ENCODE measurements around the gene ENPP7.

Gene ENPP7

DNA sequence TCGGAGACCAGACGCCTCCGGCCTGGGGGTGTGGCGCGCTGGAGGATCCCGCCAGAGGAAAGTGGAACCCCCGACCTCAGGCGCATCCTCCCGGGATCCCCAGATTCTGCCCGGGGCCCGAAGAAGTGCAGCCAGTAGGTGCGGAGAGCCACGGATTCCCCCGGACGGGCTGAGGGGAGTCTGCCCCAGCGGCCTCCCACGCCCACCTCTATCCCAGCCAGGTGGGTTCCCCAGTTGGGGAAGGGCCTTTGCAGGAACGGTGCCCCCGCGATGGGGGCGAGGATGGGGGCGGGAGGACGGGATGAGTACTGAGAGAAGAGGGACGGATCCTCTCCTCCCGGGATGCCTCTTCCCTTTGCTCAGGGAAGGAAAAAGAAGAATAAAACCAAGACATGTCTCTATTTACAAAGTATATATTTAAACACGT is 61.0 kb downstream of the ENPP7 start:
- no peak for DNase-seq (ENCODE audit: low read depth in 2 of 2)
